ENCODE measurements around the gene GRM7.

Gene GRM7

GRCh38 chr3:7322957-7323669 lies 462.2 kb downstream of the GRM7 start:
- DNase-seq = no peak

GRCh38 chr3:7328339-7328738 lies 467.4 kb downstream of the GRM7 start:
- no peak for DNase-seq

GRCh38 chr3:7332696-7333095 lies 471.8 kb downstream of the GRM7 start:
- no peak for DNase-seq

- DNase-seq = no peak
Measured at GRCh38 chr3:7333125-7333524, 472.2 kb downstream of the GRM7 start.

- no peak for DNase-seq
Measured at GRCh38 chr3:7340795-7341194, 479.9 kb downstream of the GRM7 start.

- no peak for DNase-seq
Measured at GRCh38 chr3:7346364-7346763, 485.4 kb downstream of the GRM7 start.

GRCh38 chr3:7357101-7357500 lies 496.2 kb downstream of the GRM7 start:
- DNase-seq = no peak

- DNase-seq = no peak
Measured at GRCh38 chr3:7367968-7368367, 507.1 kb downstream of the GRM7 start.

- no peak for DNase-seq
Measured at GRCh38 chr3:7368597-7368996, 507.7 kb downstream of the GRM7 start.

GRCh38 chr3:7371693-7372572 lies 511.0 kb downstream of the GRM7 start:
- no peak for DNase-seq

GRCh38 chr3:7377103-7377502 lies 516.2 kb downstream of the GRM7 start:
- no peak for DNase-seq

GRCh38 chr3:7381741-7382140 lies 520.8 kb downstream of the GRM7 start:
- DNase-seq = no peak

- no peak for DNase-seq
Measured at GRCh38 chr3:7382293-7383010, 521.5 kb downstream of the GRM7 start.

- DNase-seq = no peak
Measured at GRCh38 chr3:7385635-7386034, 524.7 kb downstream of the GRM7 start.

GRCh38 chr3:7388026-7388425 lies 527.1 kb downstream of the GRM7 start:
- DNase-seq = no peak

GRCh38 chr3:7392206-7392605 lies 531.3 kb downstream of the GRM7 start:
- DNase-seq = no peak

GRCh38 chr3:7393944-7394605 lies 533.2 kb downstream of the GRM7 start:
- no peak for DNase-seq

GRCh38 chr3:7396534-7396933 lies 535.6 kb downstream of the GRM7 start:
- no peak for DNase-seq

GRCh38 chr3:7397097-7397496 lies 536.2 kb downstream of the GRM7 start:
- no peak for DNase-seq

- no peak for DNase-seq
Measured at GRCh38 chr3:7400360-7400759, 539.4 kb downstream of the GRM7 start.

GRCh38 chr3:7401418-7401817 lies 540.5 kb downstream of the GRM7 start:
- DNase-seq = no peak

GRCh38 chr3:7407107-7407506 lies 546.2 kb downstream of the GRM7 start:
- no peak for DNase-seq

GRCh38 chr3:7410782-7411181 lies 549.9 kb downstream of the GRM7 start:
- no peak for DNase-seq

Measured in T-helper 2 cell (primary cell).